ENCODE measurements around the gene GIMAP4. TPM values are rescaled to one million over a fixed set of nuclear protein-coding genes. Genes with fewer than 3 reads are reported as not detected.
"Not testable (repeated sequence)": the region's sequence is repeated elsewhere in the genome, so short reads cannot be mapped to it uniquely, and the experiment has no call there.

The GIMAP4 gene
- total RNA-seq, 1 experiment from 2014 or later, result not detected

- no peak for DNase-seq (ENCODE audit: low read depth)
These were observed 13.6 kb downstream of the GIMAP4 start for GRCh38 chr7:150580638-150581394.

GRCh38 chr7:150585199-150585598 lies 18.0 kb downstream of the GIMAP4 start:
- DNase-seq (ENCODE audit: low read depth), result no peak

- no peak for DNase-seq (ENCODE audit: low read depth)
These were observed 19.0 kb downstream of the GIMAP4 start for GRCh38 chr7:150586068-150586784.

- DNase-seq (ENCODE audit: low read depth), result no peak
These were observed 19.6 kb downstream of the GIMAP4 start for GRCh38 chr7:150586785-150587152.

DNA sequence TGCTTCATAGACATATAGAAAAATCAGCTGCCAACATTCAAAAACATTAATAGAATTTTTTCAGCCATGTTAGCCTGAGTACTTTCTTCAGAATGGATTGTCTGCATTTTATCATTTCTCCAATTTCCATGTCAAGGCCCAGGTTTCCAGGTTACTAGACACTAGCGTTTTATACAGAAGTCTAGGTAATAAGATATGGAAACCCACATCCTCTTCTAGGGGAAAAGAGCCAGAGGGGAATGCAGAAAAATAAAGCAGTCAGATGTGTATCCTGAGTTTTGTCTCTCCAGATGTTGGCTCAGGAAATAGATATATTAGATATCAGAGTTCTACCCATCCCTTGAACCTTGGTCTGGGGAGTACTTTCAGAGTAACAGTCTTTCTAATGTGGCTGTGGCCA lies 20.4 kb downstream of the GIMAP4 start:
- no peak for DNase-seq (ENCODE audit: low read depth)

DNA sequence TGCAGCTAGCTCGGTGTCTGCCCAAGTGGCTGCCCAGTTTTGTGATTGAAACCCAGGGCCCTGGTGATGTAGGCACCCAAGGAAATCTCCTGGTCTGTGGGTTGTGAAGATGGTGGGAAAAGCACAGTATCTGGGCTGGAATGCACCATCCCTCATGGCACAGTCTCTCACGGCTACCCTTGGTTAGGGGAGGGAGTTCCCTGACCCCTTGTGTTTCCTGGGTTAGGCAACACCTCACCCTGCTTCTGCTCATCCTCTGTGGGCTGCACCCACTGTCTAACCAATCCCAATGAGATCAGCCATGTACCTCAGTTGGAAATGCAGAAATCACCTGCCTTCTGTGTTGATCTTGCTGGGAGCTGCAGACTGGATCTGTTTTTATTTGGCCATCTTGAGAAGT lies 27.6 kb downstream of the GIMAP4 start:
- no peak for DNase-seq (ENCODE audit: low read depth)

GRCh38 chr7:150595361-150595760 lies 28.2 kb downstream of the GIMAP4 start:
- DNase-seq (ENCODE audit: low read depth), result no peak

DNA sequence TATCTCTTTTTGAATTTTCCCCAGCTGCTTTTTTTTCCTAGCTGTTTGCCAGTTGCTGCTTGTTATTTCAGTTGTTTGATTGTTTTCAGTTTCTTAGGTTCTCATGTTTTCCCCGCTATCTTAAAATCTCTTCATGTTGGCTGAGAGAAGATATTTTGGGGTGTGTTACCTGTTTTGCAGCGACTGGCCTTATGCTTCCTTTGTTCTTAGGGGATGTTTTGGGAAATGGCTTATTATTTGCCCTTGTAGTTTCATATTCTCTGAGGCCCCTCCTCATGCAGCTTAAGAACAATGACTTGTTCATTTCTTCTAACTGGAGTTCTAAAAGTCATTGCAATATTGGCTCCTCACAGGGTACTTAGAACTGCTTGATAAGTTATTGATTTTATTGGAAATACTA lies 36.4 kb downstream of the GIMAP4 start:
- not testable (repeated sequence) for DNase-seq (ENCODE audit: low read depth)

- DNase-seq (ENCODE audit: low read depth), result no peak
These were observed 43.0 kb downstream of the GIMAP4 start for GRCh38 chr7:150610233-150610632.

GRCh38 chr7:150612925-150613324 lies 45.7 kb downstream of the GIMAP4 start:
- DNase-seq (ENCODE audit: low read depth), result no peak

DNA sequence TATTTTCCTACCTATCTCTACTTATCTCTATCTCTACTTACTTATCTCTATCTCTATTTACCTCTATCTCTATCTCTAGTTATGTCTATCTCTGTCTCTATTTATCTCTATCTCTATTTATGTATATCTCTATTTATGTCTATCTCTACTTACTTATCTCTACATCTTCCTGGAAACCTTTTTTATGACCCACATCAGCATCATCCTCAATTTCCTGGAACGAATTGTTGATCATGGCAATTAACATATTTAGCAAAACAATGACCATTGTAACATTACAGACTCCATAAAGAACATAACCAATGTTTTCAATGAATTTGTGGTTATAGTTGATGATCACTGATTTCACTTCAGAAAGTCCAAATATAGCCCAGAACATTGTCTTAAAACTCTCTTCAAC lies 46.7 kb downstream of the GIMAP4 start:
- no peak for DNase-seq (ENCODE audit: low read depth)

GRCh38 chr7:150614426-150614825 lies 47.2 kb downstream of the GIMAP4 start:
- DNase-seq (ENCODE audit: low read depth), result not testable (repeated sequence)

DNA sequence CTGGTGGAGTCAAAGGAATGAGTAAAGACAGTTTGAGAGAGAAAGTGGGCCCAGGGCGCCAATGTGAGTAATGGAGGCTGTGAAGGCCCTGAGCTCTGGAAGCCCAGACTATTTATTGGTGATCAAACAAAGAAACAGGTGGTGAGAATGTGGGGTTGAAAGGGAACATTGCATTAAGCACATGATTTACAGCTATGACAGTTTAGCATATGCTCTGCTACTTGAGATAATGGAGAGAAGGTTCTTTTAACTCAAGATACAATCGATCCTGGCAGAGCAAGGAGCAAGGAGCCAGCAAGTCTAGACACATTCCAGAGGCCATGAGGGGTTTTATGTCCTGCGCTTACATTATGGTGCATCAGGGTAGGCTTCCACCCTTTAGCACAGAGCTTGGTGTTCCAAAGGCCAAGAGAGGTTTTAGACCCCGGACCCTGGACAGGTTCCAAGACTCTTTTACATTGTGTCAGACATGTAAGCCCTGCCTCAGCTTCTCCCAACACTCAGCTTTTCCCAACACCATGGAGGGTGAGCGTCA lies 48.1 kb downstream of the GIMAP4 start:
- DNase-seq (ENCODE audit: low read depth), result not testable (repeated sequence)

DNA sequence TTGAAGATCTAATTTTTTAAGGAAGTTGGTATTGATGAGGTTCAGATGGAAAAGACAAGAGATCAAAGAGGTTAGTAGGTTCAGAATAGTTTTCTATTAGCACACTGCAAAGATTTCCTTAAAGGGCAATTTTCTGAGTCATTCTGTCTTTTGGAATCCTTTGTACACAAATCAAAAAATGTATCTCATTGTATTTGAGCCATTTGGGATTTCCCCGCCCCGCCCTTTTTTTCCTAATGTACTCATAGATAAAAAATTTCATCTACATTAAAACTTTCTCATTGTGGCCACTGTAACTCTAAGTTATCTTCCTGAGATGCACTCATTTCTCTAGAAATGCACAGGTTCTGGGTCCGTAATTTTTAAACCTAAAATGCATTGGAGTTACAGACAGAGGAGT lies 52.9 kb downstream of the GIMAP4 start:
- DNase-seq (ENCODE audit: low read depth), result no peak

DNA sequence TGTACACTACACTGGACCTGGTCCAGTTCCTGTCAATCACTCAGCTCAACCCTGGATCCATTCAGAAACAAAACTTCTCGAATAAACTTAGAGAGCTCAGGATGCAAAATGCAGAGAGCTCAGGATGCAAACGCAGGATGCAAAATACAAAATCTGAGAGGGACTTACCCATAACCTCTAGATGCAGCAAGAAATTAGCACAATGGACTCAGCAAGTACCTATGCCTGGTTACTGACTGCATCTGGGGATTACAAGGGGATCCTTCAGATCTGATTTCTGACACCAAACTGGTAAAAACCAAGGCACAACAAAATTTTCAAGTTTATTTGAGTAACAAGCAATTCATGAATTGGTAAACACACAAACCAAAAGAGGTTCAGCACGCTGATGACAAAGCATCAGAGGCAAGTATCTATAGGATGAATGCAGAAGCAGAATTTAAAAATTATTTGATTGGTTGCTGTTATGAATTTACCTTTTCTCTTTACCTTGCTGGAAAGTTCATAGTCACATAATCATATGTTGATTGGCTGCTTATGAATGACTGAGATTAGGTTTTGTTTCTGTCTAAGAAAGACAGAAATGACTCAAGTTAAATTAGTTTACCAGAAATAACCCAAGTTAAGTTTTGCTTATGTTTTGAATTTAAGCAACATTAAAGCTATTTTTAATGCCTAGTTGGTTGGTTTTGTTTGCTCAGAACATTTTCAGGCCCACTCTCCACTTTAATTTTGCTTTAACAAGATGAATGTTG lies 53.6 kb downstream of the GIMAP4 start:
- no peak for DNase-seq (ENCODE audit: low read depth)

DNA sequence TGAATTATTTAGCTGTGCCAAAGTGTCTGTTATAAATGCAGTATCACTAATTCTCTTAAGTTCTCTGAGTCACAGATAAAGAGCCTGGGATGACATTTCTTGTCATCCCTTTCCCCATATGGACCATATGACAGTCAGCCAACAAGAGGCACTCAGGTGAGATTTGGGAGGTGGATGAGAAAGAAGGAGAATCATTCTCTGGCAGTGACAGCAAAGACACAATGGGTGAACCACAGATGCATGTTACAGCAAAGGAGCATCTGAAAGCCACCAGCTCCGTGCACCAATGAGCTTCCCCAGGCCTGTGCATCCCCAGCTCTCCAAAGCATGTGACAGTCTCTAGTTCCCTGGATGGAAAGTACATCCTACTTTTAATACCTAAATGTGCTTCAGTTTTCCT lies 54.2 kb downstream of the GIMAP4 start:
- DNase-seq (ENCODE audit: low read depth), result no peak

Other genes with a start within 250 kb of the GIMAP4 start
- 6.3 and 9.7 TPM in 2 replicates for gene LRRC61, start 244.0 kb upstream of the GIMAP4 start, total RNA-seq (2014; rRNA removed; shearing (Covaris generic))
- gene ACTR3C, start 243.8 kb upstream of the GIMAP4 start, total RNA-seq (2014; rRNA removed; shearing (Covaris generic)), result 0.06 and 2.7 TPM in 2 replicates
- 3.9 and 11.8 TPM in 2 replicates for gene RARRES2, start 225.8 kb upstream of the GIMAP4 start, total RNA-seq (2014; rRNA removed; shearing (Covaris generic))
- 129 and 131 TPM in 2 replicates for gene REPIN1, start 198.6 kb upstream of the GIMAP4 start, total RNA-seq (2014; rRNA removed; shearing (Covaris generic))
- gene ZNF775, start 188.1 kb upstream of the GIMAP4 start, total RNA-seq (2014; rRNA removed; shearing (Covaris generic)), result 9.1 and 18.2 TPM in 2 replicates
- not detected in 2 replicates for gene GIMAP8, start 116.8 kb upstream of the GIMAP4 start, total RNA-seq (2014; rRNA removed; shearing (Covaris generic))
- not detected in 2 replicates for gene GIMAP7, start 52.5 kb upstream of the GIMAP4 start, total RNA-seq (2014; rRNA removed; shearing (Covaris generic))
- gene GIMAP6, start 65.0 kb downstream of the GIMAP4 start, total RNA-seq (2014; rRNA removed; shearing (Covaris generic)), result 1.8 and 1.9 TPM in 2 replicates
- gene GIMAP2, start 118.3 kb downstream of the GIMAP4 start, total RNA-seq (2014; rRNA removed; shearing (Covaris generic)), result 5.5 and 7.0 TPM in 2 replicates
- gene GIMAP1, start 149.2 kb downstream of the GIMAP4 start, total RNA-seq (2014; rRNA removed; shearing (Covaris generic)), result under 0.01 TPM in 1 of 2 replicates, not detected in the other
- gene GIMAP5, start 170.0 kb downstream of the GIMAP4 start, total RNA-seq (2014; rRNA removed; shearing (Covaris generic)), result 0.24 and 2.7 TPM in 2 replicates
- 3.3 TPM in 1 of 2 replicates, not detected in the other for gene TMEM176B, start 233.0 kb downstream of the GIMAP4 start, total RNA-seq (2014; rRNA removed; shearing (Covaris generic))
- 0.33 and 2.6 TPM in 2 replicates for gene TMEM176A, start 233.4 kb downstream of the GIMAP4 start, total RNA-seq (2014; rRNA removed; shearing (Covaris generic))